NB4 (cell line): ENCODE results near the gene SAMD13.

Experiments
- POLR2A ChIP-seq: IDR thresholded peaks from 2 replicates; pipeline ENCODE4 v1.6.1; 2011; ENCODE audit warnings: mild to moderate bottlenecking; ENCODE audit not compliant: insufficient read length; ENCODE audit errors: extremely low read depth
- TF ChIP-seq, protein P1 (sequence below): IDR thresholded peaks from one replicate; pipeline ENCODE4 v1.5.1; 2012; ENCODE audit warnings: low read depth, low read length

GRCh38 chr1:84361796-84362195 is 60.3 kb downstream of the SAMD13 start:
- TF ChIP-seq, protein P1, sequence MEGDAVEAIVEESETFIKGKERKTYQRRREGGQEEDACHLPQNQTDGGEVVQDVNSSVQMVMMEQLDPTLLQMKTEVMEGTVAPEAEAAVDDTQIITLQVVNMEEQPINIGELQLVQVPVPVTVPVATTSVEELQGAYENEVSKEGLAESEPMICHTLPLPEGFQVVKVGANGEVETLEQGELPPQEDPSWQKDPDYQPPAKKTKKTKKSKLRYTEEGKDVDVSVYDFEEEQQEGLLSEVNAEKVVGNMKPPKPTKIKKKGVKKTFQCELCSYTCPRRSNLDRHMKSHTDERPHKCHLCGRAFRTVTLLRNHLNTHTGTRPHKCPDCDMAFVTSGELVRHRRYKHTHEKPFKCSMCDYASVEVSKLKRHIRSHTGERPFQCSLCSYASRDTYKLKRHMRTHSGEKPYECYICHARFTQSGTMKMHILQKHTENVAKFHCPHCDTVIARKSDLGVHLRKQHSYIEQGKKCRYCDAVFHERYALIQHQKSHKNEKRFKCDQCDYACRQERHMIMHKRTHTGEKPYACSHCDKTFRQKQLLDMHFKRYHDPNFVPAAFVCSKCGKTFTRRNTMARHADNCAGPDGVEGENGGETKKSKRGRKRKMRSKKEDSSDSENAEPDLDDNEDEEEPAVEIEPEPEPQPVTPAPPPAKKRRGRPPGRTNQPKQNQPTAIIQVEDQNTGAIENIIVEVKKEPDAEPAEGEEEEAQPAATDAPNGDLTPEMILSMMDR: no peak
- no peak for TF ChIP-seq POLR2A
